ENCODE data around the gene KCNA5. TPM values are rescaled to one million over a fixed set of nuclear protein-coding genes. Genes with fewer than 3 reads are reported as not detected.
A peak's percentile ranks its signal among the peaks of the same experiment; 100 is the strongest.

KCNA5 gene
- 0.08 TPM for polyA plus RNA-seq (2012; ENCODE audit: low read depth, missing spikeins)

GRCh38 chr12:5043589-5044419 is at the start of gene KCNA5:
TSS of gene KCNA5 (plus strand) at chr12:5043879. CDS start at chr12:5044148, 269 bp downstream.
- DNase-seq (ENCODE audit: insufficient read length, low spot score) (no peak), FAIRE-seq (no peak)
- no peak for TF ChIP-seq SPI1 (IDR thresholded peaks at IDR 0.05; ENCODE audit: low read depth, low read length)

DNA sequence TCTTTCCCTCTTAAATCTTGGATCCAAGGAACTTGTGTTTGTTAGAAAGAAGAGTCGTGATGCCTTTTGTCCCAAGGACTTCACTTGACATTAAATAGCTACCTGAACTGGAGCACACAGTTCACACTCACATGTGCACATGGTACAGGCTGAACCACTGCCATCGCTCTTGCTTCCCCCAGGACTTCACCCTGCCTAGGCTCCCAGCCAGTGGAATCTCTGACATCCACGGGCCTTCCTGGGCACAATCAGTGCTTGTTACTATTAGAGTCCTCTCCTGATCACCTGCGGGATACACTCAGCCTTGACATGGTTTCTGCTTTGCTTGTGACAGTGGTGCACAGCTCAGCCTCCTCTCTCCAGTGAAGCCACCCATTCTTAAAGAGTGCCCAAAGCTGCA is 49.1 kb upstream of the KCNA5 start:
- no peak for TF ChIP-seq POLR2AphosphoS5 (IDR thresholded peaks at IDR 0.05; ENCODE audit: low read depth, low read length)
- no peak for TF ChIP-seq PAX5 (IDR thresholded peaks at IDR 0.05; ENCODE audit: insufficient read depth, low read length, severe bottlenecking)
- no peak for TF ChIP-seq TAF1 (IDR thresholded peaks at IDR 0.05; ENCODE audit: low read depth, low read length)
- TF ChIP-seq SPI1 (IDR thresholded peaks at IDR 0.05; ENCODE audit: low read depth, low read length) = no peak
- TF ChIP-seq POLR2A (IDR thresholded peaks at IDR 0.05; ENCODE audit: low read depth, low read length) = no peak
- no peak for TF ChIP-seq POU2F2 (IDR thresholded peaks at IDR 0.05; ENCODE audit: low read depth, low read length)
- no peak for FAIRE-seq

GRCh38 chr12:4996714-4997113 is 47.0 kb upstream of the KCNA5 start:
- FAIRE-seq (no peak), DNase-seq (ENCODE audit: insufficient read length, low spot score) (no peak)
- TF ChIP-seq POLR2AphosphoS5 (IDR thresholded peaks at IDR 0.05; ENCODE audit: low read depth, low read length) = no peak
- peak; percentile 80 for TF ChIP-seq SPI1 (IDR thresholded peaks at IDR 0.05; ENCODE audit: low read depth, low read length)

More for the DNA sequence above, 49.1 kb upstream of the KCNA5 start:
- no peak for DNase-seq (ENCODE audit: insufficient read length, low spot score)

- TF ChIP-seq POLR2A (IDR thresholded peaks at IDR 0.05; ENCODE audit: low read depth, low read length) = no peak
- TF ChIP-seq SPI1 (IDR thresholded peaks at IDR 0.05; ENCODE audit: low read depth, low read length) = no peak
- no peak for TF ChIP-seq TAF1 (IDR thresholded peaks at IDR 0.05; ENCODE audit: low read depth, low read length)
- TF ChIP-seq POU2F2 (IDR thresholded peaks at IDR 0.05; ENCODE audit: low read depth, low read length) = no peak
- TF ChIP-seq PAX5 (IDR thresholded peaks at IDR 0.05; ENCODE audit: insufficient read depth, low read length, severe bottlenecking) = no peak
- TF ChIP-seq POLR2AphosphoS5 (IDR thresholded peaks at IDR 0.05; ENCODE audit: low read depth, low read length) = no peak
- DNase-seq (ENCODE audit: insufficient read length, low spot score) = no peak
- no peak for FAIRE-seq
These were observed 45.7 kb upstream of the KCNA5 start for GRCh38 chr12:4997939-4998338.

DNA sequence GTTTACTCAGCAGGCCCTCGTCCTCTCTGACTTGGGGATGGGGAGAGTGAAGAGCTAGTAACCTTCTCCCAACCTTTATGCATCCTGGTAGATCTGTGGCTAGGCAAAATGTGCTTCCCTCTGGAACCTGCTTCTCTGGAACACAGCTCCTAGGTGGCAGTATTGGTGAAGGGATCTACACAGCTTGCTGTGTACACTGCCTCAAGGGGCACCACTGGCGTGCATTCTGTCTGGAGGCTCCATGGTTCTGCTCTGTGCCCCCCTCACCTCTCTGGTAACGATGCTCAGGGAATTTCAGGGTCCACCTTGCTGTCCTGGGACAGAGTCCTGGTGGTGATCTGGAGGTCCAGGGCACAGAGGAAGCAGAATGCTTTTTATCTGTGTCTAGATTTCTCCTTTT is 43.5 kb upstream of the KCNA5 start:
- peak; percentile 80 for FAIRE-seq
- TF ChIP-seq POLR2A (IDR thresholded peaks at IDR 0.05; ENCODE audit: low read depth, low read length) (no peak), POU2F2 (IDR thresholded peaks at IDR 0.05; ENCODE audit: low read depth, low read length) (no peak), TAF1 (IDR thresholded peaks at IDR 0.05; ENCODE audit: low read depth, low read length) (no peak), SPI1 (IDR thresholded peaks at IDR 0.05; ENCODE audit: low read depth, low read length) (no peak), POLR2AphosphoS5 (IDR thresholded peaks at IDR 0.05; ENCODE audit: low read depth, low read length) (no peak), PAX5 (IDR thresholded peaks at IDR 0.05; ENCODE audit: insufficient read depth, low read length, severe bottlenecking) (no peak)
- DNase-seq (ENCODE audit: insufficient read length, low spot score) = no peak

- FAIRE-seq (no peak), DNase-seq (ENCODE audit: insufficient read length, low spot score) (no peak)
- no peak for TF ChIP-seq TAF1 (IDR thresholded peaks at IDR 0.05; ENCODE audit: low read depth, low read length)
- no peak for TF ChIP-seq POLR2A (IDR thresholded peaks at IDR 0.05; ENCODE audit: low read depth, low read length)
- TF ChIP-seq POLR2AphosphoS5 (IDR thresholded peaks at IDR 0.05; ENCODE audit: low read depth, low read length) = no peak
- no peak for TF ChIP-seq POU2F2 (IDR thresholded peaks at IDR 0.05; ENCODE audit: low read depth, low read length)
- TF ChIP-seq SPI1 (IDR thresholded peaks at IDR 0.05; ENCODE audit: low read depth, low read length) = no peak
- TF ChIP-seq PAX5 (IDR thresholded peaks at IDR 0.05; ENCODE audit: insufficient read depth, low read length, severe bottlenecking) = no peak
These were observed 42.9 kb upstream of the KCNA5 start for GRCh38 chr12:5000658-5001385.

- DNase-seq (ENCODE audit: insufficient read length, low spot score) = peak; percentile 44
These were observed 40.5 kb upstream of the KCNA5 start for GRCh38 chr12:5003025-5003666.

GRCh38 chr12:5008661-5009060 is 35.0 kb upstream of the KCNA5 start:
- DNase-seq (ENCODE audit: insufficient read length, low spot score) (no peak), FAIRE-seq (no peak)
- TF ChIP-seq POLR2AphosphoS5 (IDR thresholded peaks at IDR 0.05; ENCODE audit: low read depth, low read length) (no peak), POU2F2 (IDR thresholded peaks at IDR 0.05; ENCODE audit: low read depth, low read length) (no peak), SPI1 (IDR thresholded peaks at IDR 0.05; ENCODE audit: low read depth, low read length) (no peak), TAF1 (IDR thresholded peaks at IDR 0.05; ENCODE audit: low read depth, low read length) (no peak), POLR2A (IDR thresholded peaks at IDR 0.05; ENCODE audit: low read depth, low read length) (no peak), PAX5 (IDR thresholded peaks at IDR 0.05; ENCODE audit: insufficient read depth, low read length, severe bottlenecking) (no peak)

More at GRCh38 chr12:5003025-5003666, 40.5 kb upstream of the KCNA5 start:
- peak; percentile 97 for FAIRE-seq
- TF ChIP-seq POLR2A (IDR thresholded peaks at IDR 0.05; ENCODE audit: low read depth, low read length) = no peak
- no peak for TF ChIP-seq SPI1 (IDR thresholded peaks at IDR 0.05; ENCODE audit: low read depth, low read length)
- TF ChIP-seq PAX5 (IDR thresholded peaks at IDR 0.05; ENCODE audit: insufficient read depth, low read length, severe bottlenecking) = no peak
- TF ChIP-seq TAF1 (IDR thresholded peaks at IDR 0.05; ENCODE audit: low read depth, low read length) = no peak
- no peak for TF ChIP-seq POLR2AphosphoS5 (IDR thresholded peaks at IDR 0.05; ENCODE audit: low read depth, low read length)
- no peak for TF ChIP-seq POU2F2 (IDR thresholded peaks at IDR 0.05; ENCODE audit: low read depth, low read length)

- FAIRE-seq (no peak), DNase-seq (ENCODE audit: insufficient read length, low spot score) (no peak)
- TF ChIP-seq PAX5 (IDR thresholded peaks at IDR 0.05; ENCODE audit: insufficient read depth, low read length, severe bottlenecking) = no peak
- no peak for TF ChIP-seq SPI1 (IDR thresholded peaks at IDR 0.05; ENCODE audit: low read depth, low read length)
- TF ChIP-seq POLR2A (IDR thresholded peaks at IDR 0.05; ENCODE audit: low read depth, low read length) = no peak
- no peak for TF ChIP-seq TAF1 (IDR thresholded peaks at IDR 0.05; ENCODE audit: low read depth, low read length)
- TF ChIP-seq POLR2AphosphoS5 (IDR thresholded peaks at IDR 0.05; ENCODE audit: low read depth, low read length) = no peak
- TF ChIP-seq POU2F2 (IDR thresholded peaks at IDR 0.05; ENCODE audit: low read depth, low read length) = no peak
These were observed 33.5 kb upstream of the KCNA5 start for GRCh38 chr12:5010151-5010550.

Data from GM12891 (cell line).